SH-SY5Y (cell line): Measurements from ENCODE around the gene FAM13B.

Experiments
- GATA2 ChIP-seq: IDR thresholded peaks from 2 replicates; pipeline ENCODE4 v1.6.1; 2011; ENCODE audit warnings: mild to moderate bottlenecking, low read depth, low read length
- GATA3 ChIP-seq: IDR thresholded peaks from 2 replicates; pipeline ENCODE4 v1.6.1; 2011; ENCODE audit warnings: low read depth, mild to moderate bottlenecking, low read length, moderate library complexity

DNA sequence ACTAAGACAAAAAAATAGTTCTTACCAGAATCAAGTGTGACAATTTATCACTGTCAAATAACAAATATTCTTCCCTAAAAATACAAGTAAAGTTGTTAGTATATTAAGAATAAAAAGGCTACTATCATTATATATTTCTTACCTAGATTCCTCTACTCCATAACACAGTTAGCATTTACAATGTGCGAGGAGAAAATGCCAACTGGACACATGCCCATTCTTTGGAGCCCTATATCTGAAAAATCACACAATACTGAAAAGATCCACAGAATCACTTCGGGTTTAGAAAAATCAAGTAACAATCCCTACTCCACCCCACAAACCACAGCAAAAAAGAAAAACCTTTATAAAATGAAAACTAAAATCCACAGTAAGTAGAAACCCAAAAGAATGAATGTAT lies 72.7 kb downstream of the FAM13B start:
- TF ChIP-seq GATA2: no peak
- TF ChIP-seq GATA3: no peak
